Activated CD8-positive, alpha-beta T cell treated with anti-CD3 and anti-CD28 coated beads for 36 hours (primary cell): ENCODE data around the gene AOX1. TPM values are rescaled to one million over a fixed set of nuclear protein-coding genes. Genes with fewer than 3 reads are reported as not detected.

Experiments
- ATAC-seq: fragments of 200-7000 bp; cut with Tn5 transposase; one replicate; pipeline ENCODE4 v1.10.0; 2021; ENCODE audit warnings: mild to moderate bottlenecking, moderate library complexity
- CTCF ChIA-PET: fragments of 350-600 bp; sonication (Branson Sonifier 250); formaldehyde crosslinking; loops from one replicate; lab custom pipeline; 2021; ENCODE audit warnings: antibody characterized with exemption; lab: Charles Lee
- POLR2A ChIA-PET: fragments of 350-600 bp; sonication (Branson Sonifier 250); formaldehyde crosslinking; loops from one replicate; lab custom pipeline; 2021; ENCODE audit warnings: antibody characterized with exemption; lab: Charles Lee
- DNase-seq: peaks from one replicate; pipeline ENCODE4 v3.0.0-alpha.2; 2020
- H3K27ac Mint-ChIP-seq: one replicate; pipeline ENCODE4 v1.8.0; 2021; ENCODE audit warnings: mild to moderate bottlenecking, mixed read lengths
- H3K27me3 Mint-ChIP-seq: one replicate; pipeline ENCODE4 v1.8.0; 2021; ENCODE audit warnings: mixed read lengths
- H3K36me3 Mint-ChIP-seq: one replicate; pipeline ENCODE4 v1.8.0; 2021; ENCODE audit warnings: low read depth, mixed read lengths
- H3K4me1 Mint-ChIP-seq: one replicate; pipeline ENCODE4 v1.8.0; 2021; ENCODE audit warnings: low read depth, mixed read lengths
- H3K4me3 Mint-ChIP-seq: one replicate; pipeline ENCODE4 v1.8.0; 2021; ENCODE audit warnings: mild to moderate bottlenecking, moderate library complexity, mixed read lengths
- H3K9me3 Mint-ChIP-seq: one replicate; pipeline ENCODE4 v1.8.0; 2021; ENCODE audit warnings: mixed read lengths
- CTCF ChIP-seq: fragments of 200-600 bp; IDR thresholded peaks from one replicate; pipeline ENCODE4 v1.8.0; 2022; ENCODE audit warnings: antibody characterized with exemption, mild to moderate bottlenecking
- intact Hi-C: fragments of 100-400 bp; cut with micrococcal nuclease; formaldehyde crosslinking; loops from one replicate; pipeline ENCODE4 v1.10.0; 2022
- total RNA-seq, 2 experiments: library from RNA; stranded (reverse); gene quantifications; one replicate each; pipeline ENCODE4 v1.2.3, GENCODE V29; 2021

Gene AOX1
- total RNA-seq, 2 experiments from 2014 or later: 0.54 to 0.69 TPM

GRCh38 chr2:200631287-200631686, 45.5 kb downstream of the AOX1 start:
- TF ChIP-seq CTCF: no peak
- intact Hi-C loops: no loop called here
- ChIA-PET CTCF (interaction anchor here (1.6 kb wide), 1 partner anchor 9 kb away, joined by 4 read pairs; no protein-coding TSS in a partner anchor), POLR2A (no interaction called here)
- ATAC-seq: no peak
- no peak overlapping the region for H3K27ac Mint-ChIP-seq
- H3K4me3 Mint-ChIP-seq: no peak overlapping the region
- peaks cover 6% of the 10 kb centered on the region for H3K27me3 Mint-ChIP-seq
- peaks cover 4% of the 10 kb centered on the region for H3K9me3 Mint-ChIP-seq
- DNase-seq: no peak
- H3K36me3 Mint-ChIP-seq: no peaks in the 10 kb centered on the region
- H3K4me1 Mint-ChIP-seq: no peaks in the 10 kb centered on the region

DNA sequence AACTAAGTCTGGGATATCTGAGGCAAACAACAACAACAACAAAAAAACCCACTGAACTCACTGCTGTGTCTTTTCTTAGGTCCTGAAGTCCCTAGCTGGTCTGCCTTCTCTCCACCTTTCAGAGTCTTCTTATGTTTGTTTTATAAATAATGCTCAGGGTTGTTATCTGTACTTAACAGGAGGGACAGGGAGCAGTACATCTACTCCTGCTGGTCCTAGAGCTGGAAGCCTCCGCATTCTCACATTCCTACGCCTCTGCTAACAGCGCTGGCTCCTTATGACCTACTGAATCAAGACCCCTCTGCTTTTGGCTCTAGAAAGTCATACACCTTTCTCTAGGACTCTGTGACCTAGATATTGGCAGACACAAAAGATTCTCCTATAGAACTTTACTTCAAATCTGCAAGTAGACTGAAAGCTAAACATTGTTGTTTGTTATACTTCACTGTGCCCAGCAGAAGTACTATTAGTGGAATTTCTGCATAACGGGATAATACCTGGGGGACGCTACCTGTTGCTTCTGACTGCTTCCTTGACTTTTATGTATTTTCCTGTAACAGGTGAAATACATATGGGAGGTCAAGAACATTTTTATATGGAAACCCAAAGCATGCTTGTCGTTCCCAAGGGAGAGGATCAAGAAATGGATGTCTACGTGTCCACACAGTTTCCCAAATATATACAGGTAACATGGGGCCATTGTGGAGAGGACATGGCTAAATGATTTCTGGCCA, 48.6 kb downstream of the AOX1 start:
- Mint-ChIP-seq H3K27me3 (peaks cover 6% of the 10 kb centered on the region), H3K27ac (no peak overlapping the region), H3K4me1 (no peaks in the 10 kb centered on the region), H3K9me3 (peaks cover 4% of the 10 kb centered on the region), H3K36me3 (no peaks in the 10 kb centered on the region), H3K4me3 (no peak overlapping the region)
- DNase-seq (no peak), ATAC-seq (no peak)
- CTCF ChIA-PET: no interaction called here
- intact Hi-C loops: no loop called here
- no peak for TF ChIP-seq CTCF
- POLR2A ChIA-PET: no interaction called here

DNA sequence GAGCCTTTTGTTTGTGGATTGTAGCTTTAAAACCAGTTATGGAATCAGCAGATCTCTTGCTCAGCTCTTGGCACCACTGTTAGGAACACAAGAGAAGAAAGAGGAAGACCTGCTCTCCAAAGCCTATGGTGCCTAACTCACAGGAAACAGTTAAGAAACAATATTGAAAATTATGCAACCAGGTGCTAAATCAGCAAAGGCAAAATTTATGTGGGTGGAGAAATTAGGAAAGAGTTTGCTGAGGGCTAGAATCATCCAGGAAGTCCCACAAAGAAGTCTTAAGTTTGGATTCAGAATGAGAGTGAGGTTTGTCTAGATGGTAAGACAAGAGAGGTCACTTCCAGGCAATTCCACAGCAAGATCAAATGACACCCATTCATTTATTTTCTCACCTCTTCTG, 49.4 kb downstream of the AOX1 start:
- H3K9me3 Mint-ChIP-seq: peaks cover 4% of the 10 kb centered on the region
- no peaks in the 10 kb centered on the region for H3K4me1 Mint-ChIP-seq
- H3K36me3 Mint-ChIP-seq: no peaks in the 10 kb centered on the region
- H3K4me3 Mint-ChIP-seq: no peak overlapping the region
- peaks cover 3% of the 10 kb centered on the region for H3K27me3 Mint-ChIP-seq
- ATAC-seq (no peak), DNase-seq (no peak)
- intact Hi-C loops: no loop called here
- POLR2A ChIA-PET: no interaction called here
- CTCF ChIA-PET: no interaction called here
- no peak overlapping the region for H3K27ac Mint-ChIP-seq
- TF ChIP-seq CTCF: no peak

- H3K36me3 Mint-ChIP-seq: no peaks in the 10 kb centered on the region
- CTCF ChIA-PET: interaction anchor here (1.2 kb wide), 1 partner anchor 11 kb away, joined by 4 read pairs; no protein-coding TSS in a partner anchor
- POLR2A ChIA-PET: no interaction called here
- no peak overlapping the region for H3K4me3 Mint-ChIP-seq
- no peaks in the 10 kb centered on the region for H3K4me1 Mint-ChIP-seq
- no peak overlapping the region for H3K27ac Mint-ChIP-seq
- peaks cover 4% of the 10 kb centered on the region for H3K9me3 Mint-ChIP-seq
- DNase-seq (no peak), ATAC-seq (no peak)
- intact Hi-C loops: no loop called here
- TF ChIP-seq CTCF: no peak
- peaks cover 2% of the 10 kb centered on the region for H3K27me3 Mint-ChIP-seq
These were observed 52.1 kb downstream of the AOX1 start for GRCh38 chr2:200637901-200638300.

DNA sequence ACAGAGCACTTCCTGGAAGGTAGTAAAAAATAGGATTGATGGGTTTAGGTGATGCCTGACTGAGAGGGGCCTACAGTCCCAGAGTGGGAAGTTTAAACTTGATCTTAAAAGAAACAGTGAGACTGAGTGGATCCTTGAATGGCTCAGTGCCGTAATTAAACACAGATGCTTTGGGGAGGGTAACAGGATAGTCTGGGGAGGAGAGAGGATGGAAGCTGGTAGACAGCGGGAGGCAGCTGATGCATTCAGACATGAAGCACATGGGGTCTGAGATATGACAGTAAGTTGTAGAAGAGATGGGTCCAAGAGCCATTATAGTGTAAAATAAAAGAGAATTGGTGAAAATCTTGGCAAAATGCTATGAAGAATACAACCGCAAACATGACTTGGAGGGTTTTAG, 54.4 kb downstream of the AOX1 start:
- DNase-seq: no peak
- ChIA-PET CTCF (no interaction called here), POLR2A (no interaction called here)
- Mint-ChIP-seq H3K27me3 (peaks cover 2% of the 10 kb centered on the region), H3K4me3 (no peak overlapping the region), H3K4me1 (no peaks in the 10 kb centered on the region), H3K27ac (no peak overlapping the region), H3K9me3 (no peaks in the 10 kb centered on the region), H3K36me3 (no peaks in the 10 kb centered on the region)
- TF ChIP-seq CTCF: no peak
- no peak for ATAC-seq
- intact Hi-C loops: no loop called here
